Measurements from ENCODE around the gene RAB44. TPM values are rescaled to one million over a fixed set of nuclear protein-coding genes. Genes with fewer than 3 reads are reported as not detected.

RAB44 gene
- total RNA-seq, 1 experiment from 2014 or later: not detected

- Histone ChIP-seq H3K9me3 (ENCODE audit: control insufficient read depth, insufficient read depth, low read depth, low read length) (no peaks in the 10 kb centered on the region), H3K27me3 (ENCODE audit: control insufficient read depth, insufficient read depth, low read length) (no peaks in the 10 kb centered on the region), H3K36me3 (ENCODE audit: control insufficient read depth, insufficient read depth, low read length) (no peaks in the 10 kb centered on the region; the same call in 1 of the 2 replicates), H3K27ac (ENCODE audit: low read length) (no peak overlapping the region), H3K4me3 (ENCODE audit: low read depth in 2 of 2, low read length in 2 of 2) (no peak overlapping the region), H3K4me1 (ENCODE audit: control insufficient read depth, insufficient read depth, low read length) (peaks cover 16% of the 10 kb centered on the region)
- intact Hi-C loops (cut with micrococcal nuclease; ENCODE audit: unreplicated experiment) (no loop called here), in situ Hi-C loops (cut with HindIII; ENCODE audit: low pct_unique_long_range_greater_than_20kb, low sequenced_read_pairs) (no loop called here)
- no peak for ATAC-seq
- no peak for TF ChIP-seq TCF7L2 (IDR thresholded peaks at IDR 0.05; ENCODE audit: low read depth, low read length)
- TF ChIP-seq CTCF (IDR thresholded peaks at IDR 0.05): no peak
- no peak for TF ChIP-seq SIN3A (IDR thresholded peaks at IDR 0.05; ENCODE audit: borderline replicate concordance, insufficient read depth, low read depth, low read length)
- no peak for TF ChIP-seq POLR2AphosphoS5 (IDR thresholded peaks at IDR 0.05; ENCODE audit: low read depth, low read length)
- no peak for TF ChIP-seq REST (IDR thresholded peaks at IDR 0.05; ENCODE audit: insufficient read depth in 1 of 2, low read depth in 2 of 2, low read length in 1 of 2)
- no TSS peak for BruUV-seq (replicated peaks)
- POLR2A ChIA-PET: no interaction called here
- no peak for DNase-seq (ENCODE audit: low read depth, low spot score)
- CTCF ChIA-PET: no interaction called here
These were observed 22.7 kb upstream of the RAB44 start for GRCh38 chr6:36674942-36675341.

GRCh38 chr6:36676141-36677058 is 21.2 kb upstream of the RAB44 start:
- ChIA-PET POLR2A (interaction anchor here (0.9 kb wide), 1 partner anchor 10 kb away, joined by 3 read pairs; no protein-coding TSS in a partner anchor), CTCF (no interaction called here)
- ATAC-seq (no peak), DNase-seq (ENCODE audit: low read depth, low spot score) (no peak)
- Histone ChIP-seq H3K36me3 (ENCODE audit: control insufficient read depth, insufficient read depth, low read length) (no peaks in the 10 kb centered on the region; the same call in 1 of the 2 replicates), H3K27ac (ENCODE audit: low read length) (no peak overlapping the region; the same call in 1 of the 2 replicates), H3K27me3 (ENCODE audit: control insufficient read depth, insufficient read depth, low read length) (no peaks in the 10 kb centered on the region), H3K9me3 (ENCODE audit: control insufficient read depth, insufficient read depth, low read depth, low read length) (no peaks in the 10 kb centered on the region), H3K4me3 (ENCODE audit: low read depth in 2 of 2, low read length in 2 of 2) (no peak overlapping the region), H3K4me1 (ENCODE audit: control insufficient read depth, insufficient read depth, low read length) (peaks cover 19% of the 10 kb centered on the region)
- intact Hi-C loops (cut with micrococcal nuclease; ENCODE audit: unreplicated experiment): no loop called here
- no TSS peak for BruUV-seq (replicated peaks)
- in situ Hi-C loops (cut with HindIII; ENCODE audit: low pct_unique_long_range_greater_than_20kb, low sequenced_read_pairs): no loop called here
- TF ChIP-seq CTCF (IDR thresholded peaks at IDR 0.05) (no peak), REST (IDR thresholded peaks at IDR 0.05; ENCODE audit: insufficient read depth in 1 of 2, low read depth in 2 of 2, low read length in 1 of 2) (no peak), POLR2AphosphoS5 (IDR thresholded peaks at IDR 0.05; ENCODE audit: low read depth, low read length) (no peak), SIN3A (IDR thresholded peaks at IDR 0.05; ENCODE audit: borderline replicate concordance, insufficient read depth, low read depth, low read length) (no peak), TCF7L2 (IDR thresholded peaks at IDR 0.05; ENCODE audit: low read depth, low read length) (no peak)
